Heart left ventricle (tissue), 16 donors: ENCODE measurements around the gene SH3BP2. TPM values are rescaled to one million over a fixed set of nuclear protein-coding genes. Genes with fewer than 3 reads are reported as not detected.
"Not testable (repeated sequence)": the region's sequence is repeated elsewhere in the genome, so short reads cannot be mapped to it uniquely, and the experiment has no call there.

ENCODE experiments used
- ATAC-seq, 4 donors: fragments of 200-7000 bp; cut with Tn5 transposase; one replicate each; pipeline ENCODE4 v1.9.1; 2020 to 2022; ENCODE audit warnings: moderate library complexity in 4 of 4, mild to moderate bottlenecking in 3 of 4, moderate number of reproducible peaks in 1 of 4
- DNase-seq, 5 donors: peaks; one replicate each; pipeline ENCODE4 v3.0.0-alpha.2; 2020
- H3K27ac ChIP-seq, 12 donors: fragments of 200-600 bp; sonication (generic) in 4 of 12; one replicate each; pipeline versions ENCODE4 v1.5.0 to v1.8.0; 2016 to 2022; ENCODE audit warnings: mild to moderate bottlenecking in 2 of 12
- H3K27me3 ChIP-seq, 9 donors: fragments of 200-600 bp; sonication (generic) in 2 of 9; one replicate each; pipeline versions ENCODE4 v1.5.1 to v1.8.0; 2016 to 2022; ENCODE audit warnings: mild to moderate bottlenecking in 3 of 9
- H3K36me3 ChIP-seq, 9 donors: fragments of 200-600 bp; sonication (generic) in 2 of 9; one replicate each; pipeline versions ENCODE4 v1.5.0 to v1.8.0; 2018 to 2022; ENCODE audit warnings: mild to moderate bottlenecking in 2 of 9
- H3K4me1 ChIP-seq, 12 donors: fragments of 200-600 bp; sonication (generic) in 4 of 12; one replicate each; pipeline versions ENCODE4 v1.5.0 to v1.8.0; 2016 to 2022; ENCODE audit warnings: mild to moderate bottlenecking in 3 of 12
- H3K4me3 ChIP-seq, 12 donors: fragments of 200-600 bp; sonication (generic) in 4 of 12; one replicate each; pipeline versions ENCODE4 v1.5.0 to v1.8.0; 2017 to 2022; ENCODE audit warnings: mild to moderate bottlenecking in 9 of 12, moderate library complexity in 4 of 12
- H3K9me3 ChIP-seq, 12 donors: fragments of 200-600 bp; sonication (generic) in 4 of 12; one replicate each; pipeline versions ENCODE4 v1.5.0 to v1.8.0; 2016 to 2022; ENCODE audit warnings: mild to moderate bottlenecking in 1 of 12
- POLR2A ChIP-seq, 2 donors: fragments of 450-650 bp; IDR thresholded peaks; one replicate each; pipeline ENCODE4 v1.6.1; 2017; ENCODE audit warnings: antibody characterized with exemption in 2 of 2, mild to moderate bottlenecking in 2 of 2, moderate library complexity in 2 of 2
- WGBS, 4 donors: extraction: QIAGEN DNeasy Blood & Tissue Kit in 2 of 4; methylation state at CpG; one replicate each; pipeline versions ENCODE4 v1.1.5 to v1.1.7; 2013 to 2018; 5-methylcytosine and 5-hydroxymethylcytosine counted together
- intact Hi-C, 10 donors: fragments of 100-400 bp; cut with DNase I; formaldehyde crosslinking; loops; one replicate each; pipeline versions ENCODE4 v1.11.1 to v1.14.2; 2022
- polyA plus RNA-seq, 2 donors: library from polyadenylated mRNA; stranded (reverse); fragments of 200-250 nt; gene quantifications; one replicate each; pipeline ENCODE4 v1.2.3, GENCODE V29; 2013
- total RNA-seq, 9 donors: library from RNA; depleted of rRNA in 2 of 9; stranded (reverse); fragments of >200 nt in 2 of 9; fragmentation: NEBNext Ultra II Directional in 3 of 9; extraction: Animal tissue kit (Norgen Biotek cat#: 25700) in 3 of 9; gene quantifications; one replicate each; pipeline versions ENCODE4 v1.1.0 to v1.2.4, GENCODE V29; 2016 to 2023
- TF ChIP-seq, protein P1 (sequence below), 12 donors: fragments of 200-600 bp; sonication (generic) in 4 of 12; IDR thresholded peaks; one replicate each; pipeline versions ENCODE4 v1.5.0 to v1.8.0; 2018 to 2022; ENCODE audit warnings: antibody characterized with exemption in 12 of 12, mild to moderate bottlenecking in 5 of 12
- donor health status: ischemic (EF 13 %, LVEDD 7.1; RV severe dilation, severe dysfunction).
- donor health status: healthy with polysubstance abuse.
- donor health status: DM: no; HTN: yes; CAD: no.
- donor health status: DM: no; HTN: no; CAD: no.
- donor health status: ischemic (EF 25% LVEDD 6.9; RV normal size, moderate dysfunction).
- donor health status: ischemic (EF 25% LVEDD 5.7; RV mildly dilated, moderate dysfunction).
- donor health status: healthy.
- donor health status: DM: yes; HTN: yes; CAD: no.
- donor health status: ischemic (EF 35%, LVEDD 5.7; RV mildly dilated, moderate dysfunction).
- donor health status: nonischemic (EF 11% LVEDD 7.7; RV severe dilation, severe dysfunction).
- donor health status: DM: yes; HTN: yes; CAD: no.
- donor health status: PGD.
- donor health status: ischemic (EF 29% LVEDD 5.4; RV normal size, mild dysfunction).
- donor health status: nonischemic (EF 23%, LVEDD 6.1; RV moderate dilation, normal function).

SH3BP2 gene
- total and polyA plus RNA-seq, 11 donors: 10.4 to 70.2 (median 23.5) TPM

GRCh38 chr4:2768921-2769336 is 24.0 kb upstream of the SH3BP2 start:
- H3K36me3 ChIP-seq: no peaks in the 10 kb centered on the region
- DNase-seq: no peak
- peaks cover 0 to 3% (median 0%) of the 10 kb centered on the region in 12 donors for H3K9me3 ChIP-seq
- ATAC-seq: no peak
- H3K4me1 ChIP-seq: peaks cover 0 to 37% (median 6%) of the 10 kb centered on the region in 12 donors
- TF ChIP-seq POLR2A (IDR thresholded peaks at IDR 0.05): no peak
- TF ChIP-seq, protein P1, sequence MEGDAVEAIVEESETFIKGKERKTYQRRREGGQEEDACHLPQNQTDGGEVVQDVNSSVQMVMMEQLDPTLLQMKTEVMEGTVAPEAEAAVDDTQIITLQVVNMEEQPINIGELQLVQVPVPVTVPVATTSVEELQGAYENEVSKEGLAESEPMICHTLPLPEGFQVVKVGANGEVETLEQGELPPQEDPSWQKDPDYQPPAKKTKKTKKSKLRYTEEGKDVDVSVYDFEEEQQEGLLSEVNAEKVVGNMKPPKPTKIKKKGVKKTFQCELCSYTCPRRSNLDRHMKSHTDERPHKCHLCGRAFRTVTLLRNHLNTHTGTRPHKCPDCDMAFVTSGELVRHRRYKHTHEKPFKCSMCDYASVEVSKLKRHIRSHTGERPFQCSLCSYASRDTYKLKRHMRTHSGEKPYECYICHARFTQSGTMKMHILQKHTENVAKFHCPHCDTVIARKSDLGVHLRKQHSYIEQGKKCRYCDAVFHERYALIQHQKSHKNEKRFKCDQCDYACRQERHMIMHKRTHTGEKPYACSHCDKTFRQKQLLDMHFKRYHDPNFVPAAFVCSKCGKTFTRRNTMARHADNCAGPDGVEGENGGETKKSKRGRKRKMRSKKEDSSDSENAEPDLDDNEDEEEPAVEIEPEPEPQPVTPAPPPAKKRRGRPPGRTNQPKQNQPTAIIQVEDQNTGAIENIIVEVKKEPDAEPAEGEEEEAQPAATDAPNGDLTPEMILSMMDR (IDR thresholded peaks at IDR 0.05): no peak
- 61 to 69% (median 66%) methylated on average over 10 to 15 of the region's 15 CpGs for WGBS, 4 donors
- intact Hi-C loops: loop anchor here in 6 of 10 donors (5.0 to 10.0 kb wide), 8 partner anchors 76 to 266 kb away; partner anchors contain the start of gene ADD1 (in 1 of the 6)
- H3K27ac ChIP-seq: no peak overlapping the region
- no peaks in the 10 kb centered on the region for H3K27me3 ChIP-seq
- H3K4me3 ChIP-seq: no peak overlapping the region

DNA sequence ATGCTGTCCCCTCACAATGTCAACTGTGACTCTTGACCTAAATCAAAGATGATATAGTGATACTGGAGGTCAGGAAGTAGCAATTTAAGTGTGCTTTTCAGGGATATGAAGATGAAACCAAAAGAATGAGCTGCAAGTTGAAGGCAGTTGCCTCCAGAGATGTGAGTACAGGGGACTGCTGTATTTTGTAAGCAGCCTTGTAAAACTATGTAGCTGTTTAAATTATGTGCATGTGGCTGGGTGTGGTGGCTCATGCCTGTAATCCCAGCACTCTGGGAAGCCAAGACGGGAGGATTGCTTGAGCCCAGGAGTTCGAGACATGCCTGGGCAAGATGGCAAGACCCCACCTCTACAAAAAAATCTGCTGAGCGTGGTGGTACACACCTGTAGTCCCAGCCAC is 21.6 kb upstream of the SH3BP2 start:
- Histone ChIP-seq H3K27me3 (no peaks in the 10 kb centered on the region), H3K9me3 (peaks cover 0 to 3% (median 0%) of the 10 kb centered on the region in 12 donors), H3K36me3 (no peaks in the 10 kb centered on the region), H3K4me1 (peaks cover 0 to 31% (median 6%) of the 10 kb centered on the region in 12 donors), H3K27ac (peak overlapping the region in 1 of 12 donors; percentile 64), H3K4me3 (no peak overlapping the region)
- TF ChIP-seq POLR2A (IDR thresholded peaks at IDR 0.05): no peak
- TF ChIP-seq, protein P1 (IDR thresholded peaks at IDR 0.05): no peak
- DNase-seq (no peak), ATAC-seq (no peak)
- intact Hi-C loops: loop anchor here in 1 of 10 donors (5.0 kb wide), 1 partner anchor 61 kb away; no protein-coding TSS in a partner anchor
- WGBS, 4 donors: 97 to 100% (median 98%) methylated on average over 3 of the region's 3 CpGs

DNA sequence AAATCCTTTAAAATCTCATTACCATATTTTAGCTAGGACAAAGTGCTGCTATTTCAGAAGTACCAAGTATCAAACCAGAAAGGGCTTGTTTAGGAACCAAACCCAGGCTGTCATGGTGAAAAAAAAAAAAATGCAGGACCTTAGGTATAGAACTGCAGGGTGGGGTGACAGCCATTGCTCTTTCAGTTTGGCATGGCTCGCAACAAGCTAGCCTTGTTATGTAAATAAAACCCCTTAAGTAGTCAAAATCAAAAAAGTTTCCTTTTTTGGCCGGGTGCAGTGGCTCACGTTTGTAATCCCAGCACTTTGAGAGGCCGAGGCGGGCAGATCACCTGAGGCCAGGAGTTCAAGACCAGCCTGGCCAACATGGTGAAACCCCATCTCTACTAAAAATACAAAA is 12.2 kb upstream of the SH3BP2 start:
- H3K27me3 ChIP-seq, H3K4me1 ChIP-seq, H3K4me3 ChIP-seq, ATAC-seq, H3K27ac ChIP-seq, H3K36me3 ChIP-seq, DNase-seq, intact Hi-C loops: not testable (repeated sequence)
- 86 to 95% (median 94%) methylated on average over 5 of the region's 5 CpGs for WGBS, 4 donors
- H3K9me3 ChIP-seq: peaks cover 0 to 23% (median 0%) of the 10 kb centered on the region in 12 donors

DNA sequence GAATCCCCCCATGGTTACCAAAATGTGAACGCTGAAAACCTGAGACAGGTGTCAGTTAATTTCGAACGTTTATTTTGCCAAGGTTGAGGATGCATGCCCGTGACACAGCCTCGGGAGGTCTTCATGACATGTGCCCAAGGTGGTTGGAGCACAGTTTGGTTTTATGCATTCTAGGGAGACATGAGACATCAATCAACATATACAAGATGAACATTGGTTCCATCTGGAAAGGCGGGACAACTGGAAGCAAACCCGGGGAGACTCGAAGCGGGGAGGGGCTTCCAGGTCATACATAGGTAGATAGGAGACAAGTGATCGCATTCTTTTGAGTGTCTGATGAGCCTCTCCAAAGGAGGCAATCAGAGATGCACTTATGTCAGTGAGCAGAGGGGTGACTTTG is 11.0 kb upstream of the SH3BP2 start:
- Histone ChIP-seq H3K4me1 (peaks cover 0 to 19% (median 8%) of the 10 kb centered on the region in 12 donors), H3K4me3 (no peak overlapping the region), H3K36me3 (no peaks in the 10 kb centered on the region), H3K27ac (no peak overlapping the region), H3K27me3 (no peaks in the 10 kb centered on the region), H3K9me3 (peaks cover 0 to 23% (median 0%) of the 10 kb centered on the region in 12 donors)
- DNase-seq (no peak), ATAC-seq (no peak)
- intact Hi-C loops: no loop called here
- WGBS, 4 donors: 87 to 94% (median 91%) methylated on average over 10 of the region's 10 CpGs
- TF ChIP-seq, protein P1 (IDR thresholded peaks at IDR 0.05): no peak
- TF ChIP-seq POLR2A (IDR thresholded peaks at IDR 0.05): no peak

GRCh38 chr4:2783790-2784189 is 9.1 kb upstream of the SH3BP2 start:
- no peaks in the 10 kb centered on the region for H3K36me3 ChIP-seq
- ATAC-seq (no peak), DNase-seq (no peak)
- TF ChIP-seq, protein P1 (IDR thresholded peaks at IDR 0.05): no peak
- no peak for TF ChIP-seq POLR2A (IDR thresholded peaks at IDR 0.05)
- no peak overlapping the region for H3K27ac ChIP-seq
- no peaks in the 10 kb centered on the region for H3K27me3 ChIP-seq
- H3K9me3 ChIP-seq: peaks cover 0 to 23% (median 0%) of the 10 kb centered on the region in 12 donors
- peaks cover 7 to 38% (median 26%) of the 10 kb centered on the region in 12 donors for H3K4me1 ChIP-seq
- 87 to 94% (median 91%) methylated on average over 4 of the region's 4 CpGs for WGBS, 4 donors
- intact Hi-C loops: no loop called here
- no peak overlapping the region for H3K4me3 ChIP-seq
